COR-L47 (cell line): ENCODE data around the gene THAP7.
"Not testable (repeated sequence)": the region's sequence is repeated elsewhere in the genome, so short reads cannot be mapped to it uniquely, and the experiment has no call there.

Source experiments
- DNase-seq: peaks from one replicate; lab custom pipeline; 2025; lab: John Stamatoyannopoulos, UW

The THAP7 gene

DNA sequence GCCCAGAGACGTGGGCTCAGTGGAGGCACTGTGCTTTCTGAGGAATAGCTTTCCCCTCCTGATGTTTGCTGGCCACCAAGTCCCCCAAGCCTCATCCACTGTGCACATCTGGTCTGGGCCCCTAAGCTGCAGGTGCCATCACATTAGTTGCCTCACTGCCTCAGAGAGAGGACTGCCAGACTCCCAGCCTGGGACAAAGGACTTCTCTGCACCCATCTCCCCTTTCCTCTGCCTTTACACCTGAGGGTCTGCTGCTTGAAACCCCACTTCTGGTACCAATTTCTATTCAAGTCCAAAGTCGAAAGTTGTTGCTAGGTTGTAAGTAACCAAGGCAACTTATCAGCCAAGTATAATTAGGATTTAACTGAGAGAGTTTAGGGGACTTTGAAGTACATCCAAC, 23.5 kb downstream of the THAP7 start:
- no peak for DNase-seq

GRCh38 chr22:20977516-20978170, 24.3 kb downstream of the THAP7 start:
- no peak for DNase-seq

GRCh38 chr22:20977019-20977418, 24.9 kb downstream of the THAP7 start:
- no peak for DNase-seq

- DNase-seq, result no peak
Observed at GRCh38 chr22:20976291-20976877, 25.5 kb downstream of the THAP7 start.

DNA sequence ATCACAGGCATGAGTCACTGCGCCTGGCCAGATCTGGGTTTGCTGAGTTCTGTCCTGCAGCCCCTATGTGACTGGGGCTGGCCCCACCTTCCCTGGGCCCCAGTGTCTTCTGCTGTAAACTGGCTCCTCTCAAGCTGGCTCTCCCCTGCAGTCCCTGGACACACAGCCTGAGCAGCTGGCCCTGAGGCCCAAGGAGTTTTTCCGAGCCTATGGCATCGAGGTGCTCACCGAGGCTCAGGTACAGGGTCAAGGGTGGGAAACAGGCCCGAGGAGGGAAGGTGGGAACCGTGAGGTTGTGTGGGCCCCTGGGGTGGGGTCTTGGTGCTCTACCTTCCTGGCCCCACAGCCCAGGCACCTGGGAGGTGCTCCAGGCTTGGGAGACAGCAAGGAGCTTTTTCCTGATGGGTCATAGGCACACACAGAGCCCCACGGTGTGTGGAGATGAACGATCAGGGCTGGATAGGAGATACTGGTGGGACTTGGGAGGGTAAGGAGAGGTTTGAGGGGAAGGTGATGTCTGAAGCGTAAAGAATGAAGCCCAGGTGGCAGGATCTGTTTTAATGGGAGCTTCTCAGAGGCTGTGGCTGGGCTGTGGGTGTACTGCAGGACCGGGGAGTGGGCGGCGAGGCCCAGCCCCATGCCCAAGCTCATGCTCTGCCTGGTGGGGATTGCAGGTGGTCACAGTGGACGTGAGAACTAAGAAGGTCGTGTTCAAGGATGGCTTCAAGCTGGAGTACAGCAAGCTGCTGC, 26.2 kb downstream of the THAP7 start:
- DNase-seq, result no peak

GRCh38 chr22:20974336-20974955, 27.5 kb downstream of the THAP7 start:
- no peak for DNase-seq

DNA sequence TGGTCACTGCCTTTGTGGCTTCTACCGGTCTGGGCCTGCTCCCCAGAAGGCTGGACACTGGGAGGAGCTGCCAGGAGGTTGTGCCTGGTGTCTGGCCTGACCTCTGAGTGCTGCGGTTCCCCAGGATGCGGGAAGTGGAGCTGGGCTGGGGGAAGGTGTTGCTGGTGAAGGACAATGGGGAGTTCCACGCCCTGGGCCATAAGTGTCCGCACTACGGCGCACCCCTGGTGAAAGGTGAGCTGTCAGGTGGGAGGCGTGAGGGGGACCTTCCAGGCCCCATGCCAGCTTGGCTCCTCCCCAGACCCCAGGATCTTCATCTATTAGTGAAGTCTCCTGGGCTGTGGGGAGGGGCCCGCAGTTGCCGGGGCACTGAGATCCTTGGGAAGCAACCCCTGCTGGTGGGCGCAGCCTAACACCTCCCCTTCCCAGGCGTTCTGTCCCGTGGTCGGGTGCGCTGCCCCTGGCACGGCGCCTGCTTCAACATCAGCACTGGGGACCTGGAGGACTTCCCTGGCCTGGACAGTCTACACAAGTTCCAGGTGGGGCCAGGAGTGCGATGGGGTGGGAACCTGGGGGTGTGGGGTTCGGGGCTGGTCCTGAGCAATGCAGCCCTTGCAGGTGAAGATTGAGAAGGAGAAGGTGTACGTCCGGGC, 28.2 kb downstream of the THAP7 start:
- no peak for DNase-seq

- no peak for DNase-seq
Observed at GRCh38 chr22:20972933-20973577, 28.9 kb downstream of the THAP7 start.

GRCh38 chr22:20972014-20972694, 29.8 kb downstream of the THAP7 start:
- not testable (repeated sequence) for DNase-seq

- DNase-seq, result no peak
Observed at GRCh38 chr22:20970939-20971657, 30.8 kb downstream of the THAP7 start.

- DNase-seq, result no peak
Observed at GRCh38 chr22:20968281-20968977, 33.5 kb downstream of the THAP7 start.

DNA sequence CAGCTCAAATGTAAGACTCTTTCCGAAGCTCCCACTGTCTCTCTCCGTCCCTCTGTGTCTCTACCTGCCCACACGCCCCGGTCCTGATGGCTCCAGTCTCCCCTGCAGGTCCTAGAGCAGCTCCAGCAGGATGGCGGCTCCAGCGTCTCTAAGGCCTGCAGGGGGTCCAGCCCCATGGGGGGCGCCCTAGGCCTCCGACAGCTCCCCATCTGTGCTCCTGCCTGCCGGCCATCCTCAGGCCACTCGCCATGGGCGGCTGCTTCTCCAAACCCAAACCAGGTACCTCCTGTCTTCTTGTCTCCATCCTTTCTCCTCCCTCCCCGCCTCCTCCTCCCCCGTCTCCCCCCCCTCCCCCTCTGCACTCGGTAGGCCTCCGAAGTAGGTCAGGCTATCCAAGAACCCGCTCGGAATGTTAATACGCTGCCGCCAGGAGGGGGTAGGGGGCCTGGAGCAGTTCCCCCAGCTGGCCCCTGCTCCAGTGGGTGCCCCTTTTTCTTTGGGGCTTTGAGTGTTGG, 34.2 kb downstream of the THAP7 start:
- no peak for DNase-seq

DNA sequence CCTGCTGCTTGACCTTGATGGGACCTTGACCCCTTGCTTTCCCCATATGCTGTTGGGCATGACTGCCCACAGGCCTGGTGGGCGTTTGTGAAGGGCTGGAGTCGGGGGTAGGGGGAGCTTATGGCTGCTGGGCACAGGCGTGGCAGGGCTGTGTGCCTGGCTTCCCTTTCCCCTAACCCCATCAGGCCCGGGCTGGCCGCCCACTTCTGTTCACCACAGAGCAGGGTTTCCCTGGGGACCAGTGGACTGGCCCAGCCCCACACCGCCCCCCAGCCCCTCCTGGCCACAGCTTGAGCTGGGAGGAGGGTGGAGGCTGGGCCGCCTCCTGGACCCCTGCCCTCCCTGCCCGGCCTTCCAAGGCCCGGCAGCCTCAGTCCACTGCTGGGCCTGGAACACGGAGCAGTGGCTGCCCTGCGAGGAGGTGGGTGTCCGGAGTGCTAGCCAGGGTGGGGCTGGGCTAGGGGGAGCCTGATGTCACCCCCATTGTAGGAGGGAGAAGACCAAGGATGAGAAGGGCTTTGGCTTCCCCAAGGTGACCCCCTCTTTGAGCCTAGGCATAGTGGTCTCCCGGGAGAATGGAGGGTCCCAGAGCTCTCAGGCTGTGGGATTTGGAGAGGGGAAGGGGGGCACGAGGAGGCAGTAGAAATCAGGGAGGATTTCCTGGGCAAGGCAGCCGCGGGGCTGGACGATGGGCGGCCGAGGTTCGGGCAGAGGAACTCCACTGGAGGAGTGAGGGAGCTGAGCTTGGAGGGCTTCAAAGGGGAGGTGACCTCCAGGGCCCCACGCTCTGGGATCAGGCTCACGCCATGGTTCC, 34.8 kb downstream of the THAP7 start, which contains the start of gene AIFM3:
TSS of gene AIFM3 (plus strand) at position 373 of the 814 bp plus-strand sequence. CDS start 690 bp downstream, outside the sequence.
- no peak for DNase-seq

DNA sequence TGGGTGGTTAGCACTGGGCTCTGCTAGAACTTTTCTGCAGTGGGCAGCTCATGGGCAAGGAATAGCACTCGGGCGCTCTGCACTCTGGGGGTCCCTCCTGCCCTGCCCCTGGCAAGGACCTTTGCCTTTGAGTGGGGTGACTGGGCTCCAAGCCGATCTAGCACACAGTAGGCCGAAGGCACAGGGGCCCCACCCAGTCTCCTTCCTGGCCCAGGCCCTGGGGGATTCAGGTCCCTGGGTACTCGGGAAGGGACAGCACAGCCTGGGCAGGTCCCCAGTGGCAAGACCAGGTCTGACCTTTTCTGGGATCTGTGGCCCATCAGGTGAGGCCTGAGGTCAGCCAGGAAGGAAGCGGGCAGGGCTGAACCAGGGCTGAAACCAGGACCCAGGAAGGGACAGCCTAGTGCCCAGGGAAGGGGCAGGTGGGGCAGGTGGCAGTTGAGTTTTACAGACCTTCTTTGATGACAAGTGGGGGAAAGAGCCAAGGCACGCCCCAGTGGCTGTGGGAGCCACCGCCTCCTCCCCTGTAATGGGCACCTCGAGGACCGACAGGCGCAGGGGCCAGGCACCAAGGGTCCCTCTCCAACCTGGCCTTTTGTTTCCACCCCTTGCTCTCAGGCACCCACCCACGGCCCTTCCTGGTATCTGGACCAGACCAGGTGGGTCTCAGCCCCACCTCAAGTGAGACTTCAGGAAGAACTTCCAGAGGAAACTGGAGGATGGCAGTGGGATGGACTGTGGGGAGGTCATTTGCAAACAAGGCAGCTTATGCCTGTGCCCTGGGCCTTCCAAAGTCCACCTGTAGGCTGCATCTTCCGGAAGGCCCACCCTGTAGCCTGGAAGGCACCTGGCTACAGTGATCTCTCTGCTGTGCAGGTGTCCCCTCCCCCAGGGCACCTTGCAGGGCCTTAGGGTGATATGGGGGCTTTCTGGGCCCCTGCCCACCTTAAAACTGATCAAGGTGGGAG, 35.7 kb downstream of the THAP7 start:
- no peak for DNase-seq

DNA sequence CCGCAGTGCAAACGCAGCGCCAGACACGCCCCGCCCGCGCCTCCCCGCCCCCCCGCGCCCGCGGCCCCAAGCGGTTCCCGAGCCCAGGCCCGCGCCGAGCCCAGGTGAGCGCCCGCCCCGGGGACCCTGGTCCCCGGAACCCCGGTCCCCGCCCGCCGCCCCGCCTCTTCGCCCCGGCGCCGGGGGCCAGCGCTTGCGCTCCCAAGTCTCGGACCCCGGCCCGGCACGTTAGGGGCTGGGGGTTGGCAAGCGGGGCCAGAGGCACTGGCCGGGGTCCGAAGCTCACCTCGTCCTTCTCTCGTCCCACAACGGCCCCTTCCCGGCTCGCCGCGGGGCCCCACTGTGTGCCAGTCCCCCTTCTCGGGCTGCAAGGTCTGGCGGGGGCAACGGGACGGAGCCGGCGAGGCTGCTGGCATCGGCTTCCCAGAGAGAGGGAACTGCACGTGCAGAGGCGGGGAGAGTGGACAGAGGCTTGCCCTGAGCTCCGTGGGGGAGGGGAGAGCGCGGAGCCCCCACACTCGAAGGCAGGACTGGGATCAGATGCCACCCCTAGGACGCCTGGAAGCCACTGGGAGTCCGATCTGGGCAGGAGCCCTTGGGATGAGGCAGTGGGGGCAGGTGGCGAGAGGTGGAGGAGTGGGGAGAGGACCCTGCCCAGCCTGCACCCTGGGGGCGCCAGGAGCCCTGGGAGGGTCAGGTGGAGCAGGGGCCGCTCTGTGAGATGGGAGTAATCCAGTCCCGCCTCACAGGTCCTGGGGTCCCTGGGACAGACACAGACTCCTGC, 36.6 kb downstream of the THAP7 start:
- DNase-seq, result no peak

- no peak for DNase-seq
Observed at GRCh38 chr22:20964799-20965103, 37.2 kb downstream of the THAP7 start.
